CD4-positive, alpha-beta T cell treated with Interleukin-17A for 1 hour (primary cell): ENCODE results near the gene SLC9A7.

Experiments used
- DNase-seq: peaks from one replicate; pipeline ENCODE4 v3.0.0-alpha.2; 2020

The SLC9A7 gene

GRCh38 chrX:46569621-46570020, 189.3 kb downstream of the SLC9A7 start:
- DNase-seq, result no peak

- DNase-seq, result no peak
These were observed 191.5 kb downstream of the SLC9A7 start for GRCh38 chrX:46567388-46567787.

- DNase-seq, result no peak
These were observed 196.9 kb downstream of the SLC9A7 start for GRCh38 chrX:46561824-46562657.

- DNase-seq, result no peak
These were observed 199.9 kb downstream of the SLC9A7 start for GRCh38 chrX:46559062-46559461.

- peak; percentile 40 for DNase-seq
These were observed 204.0 kb downstream of the SLC9A7 start for GRCh38 chrX:46554942-46555341.

GRCh38 chrX:46553935-46554334, 205.0 kb downstream of the SLC9A7 start:
- DNase-seq, result no peak

GRCh38 chrX:46551494-46552128, 207.3 kb downstream of the SLC9A7 start:
- DNase-seq, result no peak

GRCh38 chrX:46549914-46550313, 209.0 kb downstream of the SLC9A7 start:
- no peak for DNase-seq
